Activated naive CD4-positive, alpha-beta T cell treated with anti-CD3 and anti-CD28 coated beads, Interleukin-2, amount 50 U/mL, for 72 hours (primary cell): ENCODE data around the gene CNOT8. TPM values are rescaled to one million over a fixed set of nuclear protein-coding genes. Genes with fewer than 3 reads are reported as not detected.
"Not testable (repeated sequence)": the region's sequence is repeated elsewhere in the genome, so short reads cannot be mapped to it uniquely, and the experiment has no call there.

ENCODE experiments used
- ATAC-seq, 2 donors: fragments of 150-1000 bp; cut with Tn5 transposase; 2 replicates each; pipeline ENCODE4 v1.10.0; 2021; ENCODE audit warnings: mild to moderate bottlenecking in 2 of 2, moderate library complexity in 2 of 2
- DNase-seq, 2 donors: peaks; one replicate each; pipeline ENCODE4 v3.0.0; 2021 to 2022; ENCODE audit warnings: low spot score in 2 of 2
- H3K27ac Mint-ChIP-seq, 2 donors: one replicate each; pipeline ENCODE4 v1.8.0; 2022; ENCODE audit warnings: mild to moderate bottlenecking in 2 of 2, mixed read lengths in 2 of 2
- H3K36me3 Mint-ChIP-seq, 2 donors: one replicate each; pipeline ENCODE4 v1.8.0; 2022; ENCODE audit warnings: mixed read lengths in 2 of 2
- H3K9me3 Mint-ChIP-seq, 2 donors: one replicate each; pipeline ENCODE4 v1.8.0; 2022; ENCODE audit warnings: mixed read lengths in 2 of 2
- total RNA-seq, 2 donors: library from RNA; stranded (reverse); gene quantifications; one replicate each; pipeline ENCODE4 v1.2.3, GENCODE V29; 2022

Gene CNOT8
- total RNA-seq, 2 donors from 2014 or later: 76.4 to 92.3 TPM

DNA sequence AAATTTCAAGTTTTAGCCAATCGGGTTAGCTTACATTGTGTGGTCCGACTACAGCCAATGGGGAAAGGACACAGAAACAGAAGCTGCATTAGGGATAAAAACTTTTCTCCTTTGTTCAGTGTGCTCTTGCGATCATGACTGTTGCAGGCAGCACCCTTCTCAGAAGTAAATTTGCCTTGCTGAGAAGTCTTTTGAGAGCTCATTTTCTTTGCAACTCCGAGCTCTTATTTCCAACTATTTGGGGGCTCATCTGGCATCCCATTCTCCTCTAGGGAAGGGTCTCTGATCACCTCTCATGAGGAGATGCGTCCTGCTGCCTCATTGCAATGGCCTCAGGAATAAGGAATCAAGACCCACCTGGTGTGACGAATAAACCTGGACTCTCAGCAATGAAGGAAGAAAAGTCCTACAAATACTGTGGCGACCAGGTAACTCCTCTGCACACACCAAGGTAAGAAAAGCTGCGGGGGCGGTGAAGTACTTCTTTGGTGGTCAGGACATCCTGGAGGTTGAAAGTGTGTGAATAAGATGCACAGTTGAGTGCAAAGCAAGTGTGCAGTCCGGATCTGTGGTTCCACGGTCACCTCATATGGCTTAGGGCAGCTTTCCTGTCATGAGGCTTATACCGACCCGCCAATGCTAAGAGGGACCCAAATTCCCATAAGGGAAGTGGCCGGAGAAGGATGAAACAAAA, 20.4 kb downstream of the CNOT8 start:
- Mint-ChIP-seq H3K36me3 (peaks cover 73 to 88% of the 10 kb centered on the region in 2 donors), H3K9me3 (peaks cover 20 to 36% of the 10 kb centered on the region in 2 donors), H3K27ac (peak overlapping the region in 1 of 2 donors; percentile 41)
- DNase-seq: no peak
- ATAC-seq: no peak

DNA sequence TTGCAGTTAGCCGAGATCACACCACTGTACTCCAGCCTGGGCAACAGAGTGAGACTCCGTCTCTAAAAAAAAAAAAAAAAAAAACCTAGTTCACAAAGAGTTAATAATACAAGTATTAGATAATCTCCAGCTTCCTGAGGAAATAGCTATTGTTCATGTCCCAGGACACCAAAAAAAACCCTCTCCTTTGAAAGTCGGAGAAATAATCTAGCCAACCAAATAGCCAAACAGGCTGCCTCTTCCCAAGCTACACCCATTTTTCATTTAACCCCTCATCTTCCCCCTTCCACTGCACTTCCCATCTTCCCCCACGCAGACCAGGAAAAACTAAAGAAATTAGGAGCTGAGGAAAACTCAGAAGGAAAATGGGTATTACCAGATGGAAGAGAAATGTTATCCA, 23.6 kb downstream of the CNOT8 start:
- Mint-ChIP-seq H3K36me3 (peaks cover 78 to 93% of the 10 kb centered on the region in 2 donors), H3K27ac (peak overlapping the region in 1 of 2 donors; percentile 33), H3K9me3 (peaks cover 34 to 55% of the 10 kb centered on the region in 2 donors)
- DNase-seq (no peak), ATAC-seq (no peak)

DNA sequence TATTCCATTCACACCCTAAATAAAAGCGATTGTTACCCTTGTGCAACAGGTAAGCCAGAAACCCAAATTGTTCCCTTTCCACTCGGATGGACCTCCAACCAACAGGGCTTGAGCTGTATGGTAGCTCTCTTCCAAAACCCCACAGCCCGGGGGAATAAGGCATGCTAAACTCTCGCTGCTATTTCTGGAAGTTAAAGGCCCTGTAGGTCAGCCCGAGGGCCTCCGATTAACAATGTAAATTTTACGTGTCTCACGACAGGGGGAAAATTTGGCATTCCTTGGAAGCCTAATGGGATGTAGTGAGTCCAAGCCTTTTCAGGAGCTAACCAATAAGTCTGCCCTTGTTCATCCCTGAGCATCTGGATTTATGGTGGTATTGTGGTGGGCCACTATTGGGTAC, 26.0 kb downstream of the CNOT8 start:
- H3K36me3 Mint-ChIP-seq: peaks cover 86 to 95% of the 10 kb centered on the region in 2 donors
- H3K9me3 Mint-ChIP-seq: peaks cover 28 to 51% of the 10 kb centered on the region in 2 donors
- no peak overlapping the region for H3K27ac Mint-ChIP-seq
- no peak for DNase-seq
- no peak for ATAC-seq

DNA sequence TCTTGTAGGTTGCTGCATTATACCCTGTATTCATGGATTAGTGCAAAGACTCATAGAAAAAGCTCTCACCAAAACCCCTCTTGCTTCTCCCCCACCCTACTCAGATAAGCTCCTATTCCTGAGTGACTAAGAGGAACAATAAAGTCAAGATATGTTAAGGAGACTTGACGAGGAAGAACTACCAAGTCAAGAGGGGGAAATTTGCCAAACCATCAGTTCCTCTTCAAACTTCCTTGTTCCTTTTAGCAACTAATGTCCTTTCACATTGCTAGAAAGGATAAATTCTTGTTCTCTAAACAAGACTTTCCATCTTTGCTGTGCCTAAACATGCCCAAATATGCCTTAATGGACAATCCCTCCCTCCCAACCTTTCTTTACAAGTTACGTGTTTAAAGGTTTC, 27.0 kb downstream of the CNOT8 start:
- H3K27ac Mint-ChIP-seq: no peak overlapping the region
- no peak for DNase-seq
- peaks cover 20 to 44% of the 10 kb centered on the region in 2 donors for H3K9me3 Mint-ChIP-seq
- H3K36me3 Mint-ChIP-seq: peaks cover 85 to 92% of the 10 kb centered on the region in 2 donors
- ATAC-seq: no peak

DNA sequence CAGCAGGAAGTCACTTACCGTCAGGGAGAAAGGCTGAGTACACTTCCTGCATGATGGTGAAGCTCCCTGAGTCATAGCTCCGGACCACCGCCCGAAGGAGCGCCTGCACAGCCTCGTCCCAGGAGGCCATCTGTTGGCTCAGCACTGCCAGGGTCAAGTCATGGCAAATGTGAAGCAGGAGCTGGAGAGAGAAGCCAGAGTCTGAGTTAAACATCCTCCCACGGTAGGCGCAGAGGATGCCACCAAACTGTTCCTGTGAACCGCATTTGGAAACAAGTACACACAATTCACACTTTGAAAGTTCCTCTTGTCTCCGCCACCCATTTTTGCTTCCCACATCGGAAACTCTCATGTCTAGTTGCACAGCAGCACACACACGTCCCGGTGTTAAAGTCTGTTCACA, 33.9 kb downstream of the CNOT8 start:
- no peak for DNase-seq
- H3K36me3 Mint-ChIP-seq: peaks cover 38 to 48% of the 10 kb centered on the region in 2 donors
- no peaks in the 10 kb centered on the region for H3K9me3 Mint-ChIP-seq
- no peak for ATAC-seq
- H3K27ac Mint-ChIP-seq: no peak overlapping the region

DNA sequence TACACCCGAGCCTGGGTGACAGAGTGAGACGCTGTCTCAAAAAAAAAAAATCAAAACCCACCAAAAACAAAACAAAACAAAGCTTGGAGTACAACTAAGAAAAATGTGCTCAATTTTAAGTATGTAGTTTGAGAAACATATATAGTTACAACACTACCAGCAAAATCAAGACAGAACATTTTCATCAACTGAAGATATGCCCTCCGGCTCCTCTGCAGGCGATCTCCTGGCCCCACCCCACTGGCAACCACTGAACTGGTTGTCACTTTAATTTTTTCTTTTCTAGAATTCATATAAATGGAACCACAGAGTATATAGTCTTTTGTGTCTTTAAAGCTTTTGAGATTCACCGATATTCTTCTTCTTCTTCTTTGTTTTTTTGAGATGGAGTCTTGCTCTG, 35.0 kb downstream of the CNOT8 start:
- H3K9me3 Mint-ChIP-seq: no peaks in the 10 kb centered on the region
- H3K36me3 Mint-ChIP-seq: peaks cover 30 to 38% of the 10 kb centered on the region in 2 donors
- DNase-seq (no peak), ATAC-seq (no peak)
- no peak overlapping the region for H3K27ac Mint-ChIP-seq

DNA sequence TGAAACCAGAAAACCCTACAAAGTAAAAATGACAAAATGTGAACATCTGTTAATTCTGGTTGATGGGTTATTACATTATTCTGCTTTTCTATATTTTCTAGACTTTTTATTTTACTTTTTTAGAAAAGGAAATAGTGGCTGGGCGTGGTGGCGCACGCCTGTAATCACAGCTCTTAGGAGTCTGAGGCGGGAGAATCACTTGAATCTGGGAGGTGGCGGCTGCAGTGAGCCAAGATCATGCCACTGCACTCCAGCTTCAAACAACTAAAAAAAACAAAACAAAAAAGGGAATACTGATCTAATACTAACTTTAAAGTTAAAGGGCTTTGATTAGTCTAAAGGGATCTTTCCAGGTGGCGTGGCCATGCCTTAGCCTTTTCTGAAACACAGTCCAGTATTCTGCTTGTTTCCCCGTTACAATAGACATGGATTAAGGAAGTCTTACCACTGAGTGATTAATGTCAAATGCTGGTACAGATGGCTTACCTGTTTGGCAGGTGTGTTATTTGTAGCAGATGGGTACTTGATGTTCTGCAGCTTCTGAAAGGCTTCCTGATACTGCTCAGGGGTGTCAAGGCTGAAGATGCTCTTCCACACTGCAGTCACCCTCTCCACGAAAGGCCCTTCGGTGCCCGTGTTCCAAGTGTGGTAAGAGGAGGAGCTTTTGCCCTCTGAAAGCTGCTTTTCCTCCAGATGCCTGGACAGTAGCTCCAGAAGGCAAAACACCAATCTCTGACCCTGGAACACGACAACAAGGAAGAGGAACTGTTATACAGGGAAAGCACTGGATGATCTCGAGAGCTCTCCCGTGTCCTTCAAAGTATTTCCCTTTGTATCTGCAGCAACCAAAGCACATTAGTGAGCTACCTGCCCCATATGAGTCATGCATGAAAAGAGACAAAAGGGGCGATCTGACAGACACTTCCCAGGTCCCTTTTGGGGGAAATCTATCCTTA, 37.5 kb downstream of the CNOT8 start:
- Mint-ChIP-seq H3K36me3 (peaks cover 19 to 29% of the 10 kb centered on the region in 2 donors), H3K27ac (peak overlapping the region in 1 of 2 donors; percentile 62), H3K9me3 (no peaks in the 10 kb centered on the region)
- DNase-seq: no peak
- ATAC-seq: no peak

DNA sequence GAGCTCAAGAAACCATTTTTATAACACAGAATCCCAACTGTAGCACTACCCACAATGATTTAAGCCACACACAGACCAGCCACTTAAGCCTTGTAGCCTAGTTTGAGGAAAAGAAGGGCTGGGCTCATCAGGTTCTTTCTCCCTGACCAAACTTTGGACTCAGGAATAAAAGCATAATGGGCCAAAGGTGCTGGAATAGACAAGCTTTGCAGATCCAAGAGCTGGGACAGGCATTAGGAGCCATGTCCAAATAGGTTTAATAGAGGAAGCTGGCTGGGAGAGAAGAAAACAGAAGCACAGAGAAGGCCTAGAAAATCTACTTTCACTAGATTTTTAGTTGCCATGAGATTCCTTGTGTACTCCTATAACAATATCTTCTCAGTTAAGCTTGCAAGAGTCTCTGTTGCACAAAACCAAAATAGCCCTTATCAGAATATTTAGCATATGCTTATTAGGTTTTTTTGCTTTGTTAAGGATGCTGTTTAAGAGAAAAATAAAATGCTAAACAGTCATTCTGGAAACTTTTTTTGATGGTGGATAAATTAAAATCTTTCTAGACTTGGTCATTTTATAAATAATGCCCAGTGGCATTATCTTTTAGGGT, 38.2 kb downstream of the CNOT8 start:
- peak overlapping the region in 1 of 2 donors; percentile 9 for H3K27ac Mint-ChIP-seq
- no peaks in the 10 kb centered on the region for H3K9me3 Mint-ChIP-seq
- H3K36me3 Mint-ChIP-seq: peaks cover 13 to 21% of the 10 kb centered on the region in 2 donors
- ATAC-seq (no peak), DNase-seq (no peak)

DNA sequence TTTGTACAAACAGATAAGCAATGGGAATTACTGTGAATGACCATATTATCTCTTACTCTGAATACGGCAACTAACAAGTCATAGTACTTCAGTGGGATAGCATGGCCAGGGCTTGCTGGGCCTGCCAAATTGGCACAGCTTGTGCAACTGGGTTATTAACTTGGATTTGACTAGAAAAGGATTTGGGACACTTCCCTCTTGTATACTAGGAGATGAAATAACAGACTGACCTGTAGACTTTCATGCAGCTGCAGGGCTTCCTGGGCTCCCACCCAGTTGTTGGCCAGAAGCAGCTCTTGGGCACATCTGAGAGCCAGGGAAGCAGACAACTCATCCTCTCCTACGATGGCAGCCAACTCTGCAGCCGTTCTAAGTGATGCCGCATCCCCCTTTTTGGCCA, 39.8 kb downstream of the CNOT8 start:
- Mint-ChIP-seq H3K9me3 (no peaks in the 10 kb centered on the region), H3K27ac (peak overlapping the region in 1 of 2 donors; percentile 60), H3K36me3 (peaks cover 7 to 24% of the 10 kb centered on the region in 2 donors)
- DNase-seq: no peak
- no peak for ATAC-seq

DNA sequence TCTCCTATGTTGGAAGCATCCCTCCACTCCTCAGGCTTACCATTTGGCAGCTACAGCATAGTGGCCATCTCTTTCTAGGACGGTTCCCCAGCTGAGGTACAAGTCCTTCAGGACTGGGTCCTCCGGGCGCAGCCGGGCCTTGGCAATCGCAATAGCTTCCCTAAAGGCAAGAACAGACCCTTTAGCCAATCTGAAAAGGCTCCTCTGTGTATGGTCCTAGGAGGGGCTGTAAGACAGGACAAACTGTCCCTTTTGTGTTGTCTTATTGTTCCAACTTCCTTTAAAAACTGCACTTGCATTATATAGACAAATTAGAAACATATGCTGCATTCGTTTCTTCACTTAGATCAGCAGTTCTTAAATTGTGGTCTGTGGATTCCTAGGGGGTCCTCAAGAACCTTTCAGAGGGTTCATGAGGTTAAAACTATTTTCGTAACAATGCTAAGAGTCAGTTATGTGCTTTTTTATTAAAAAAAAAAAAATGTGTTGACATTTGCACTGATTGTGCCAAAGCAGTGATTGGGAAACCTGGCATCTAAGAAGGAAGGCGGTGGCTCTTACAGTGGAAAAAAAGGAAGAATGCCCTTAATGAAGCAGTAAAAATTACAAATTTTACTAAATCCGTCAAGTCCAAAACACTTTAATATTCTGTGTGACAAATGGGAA, 40.9 kb downstream of the CNOT8 start:
- Mint-ChIP-seq H3K36me3 (peaks cover 12 to 17% of the 10 kb centered on the region in 2 donors), H3K27ac (no peak overlapping the region), H3K9me3 (no peaks in the 10 kb centered on the region)
- DNase-seq (no peak), ATAC-seq (no peak)

DNA sequence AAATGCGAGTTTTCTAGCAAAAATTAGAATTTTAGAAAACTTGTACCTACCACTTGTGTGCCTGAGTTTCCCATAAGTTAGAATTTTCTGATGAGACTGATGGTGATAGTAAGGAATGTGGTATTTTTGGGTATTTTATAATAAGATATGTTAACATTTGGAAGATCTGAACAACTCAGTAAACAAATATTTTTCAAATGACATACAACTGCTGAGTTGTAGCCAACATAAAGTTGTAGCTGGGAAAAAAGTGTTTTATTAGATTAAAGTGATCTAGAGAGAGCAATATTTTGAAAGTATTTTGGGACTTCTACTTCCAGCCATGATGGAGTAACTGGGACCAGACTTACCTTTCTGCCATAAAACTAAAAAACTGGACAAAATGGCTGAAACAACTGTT, 41.6 kb downstream of the CNOT8 start:
- no peaks in the 10 kb centered on the region for H3K9me3 Mint-ChIP-seq
- peaks cover 17% of the 10 kb centered on the region in 2 donors for H3K36me3 Mint-ChIP-seq
- DNase-seq (no peak), ATAC-seq (no peak)
- no peak overlapping the region for H3K27ac Mint-ChIP-seq

DNA sequence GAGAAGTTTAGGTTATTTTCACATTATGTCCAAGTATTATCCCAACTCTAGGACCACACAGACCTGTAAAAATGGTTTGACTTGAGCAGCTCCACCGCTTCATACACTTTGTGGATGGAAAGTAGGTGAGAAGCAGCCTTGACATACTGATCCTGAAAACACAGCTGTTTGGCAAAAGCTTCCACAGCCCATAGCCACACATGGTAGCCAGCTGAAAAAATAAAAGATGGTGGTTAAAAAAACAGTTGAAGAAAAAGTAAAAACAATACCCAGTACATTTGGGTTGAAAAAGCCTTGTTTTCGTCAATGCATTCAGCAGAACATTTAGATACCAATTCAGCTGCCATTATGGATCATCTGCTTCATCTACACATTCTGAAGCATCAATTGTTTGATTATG, 42.8 kb downstream of the CNOT8 start:
- Mint-ChIP-seq H3K27ac (no peak overlapping the region), H3K36me3 (peaks cover 17% of the 10 kb centered on the region in 2 donors), H3K9me3 (no peaks in the 10 kb centered on the region)
- DNase-seq (no peak), ATAC-seq (no peak)

DNA sequence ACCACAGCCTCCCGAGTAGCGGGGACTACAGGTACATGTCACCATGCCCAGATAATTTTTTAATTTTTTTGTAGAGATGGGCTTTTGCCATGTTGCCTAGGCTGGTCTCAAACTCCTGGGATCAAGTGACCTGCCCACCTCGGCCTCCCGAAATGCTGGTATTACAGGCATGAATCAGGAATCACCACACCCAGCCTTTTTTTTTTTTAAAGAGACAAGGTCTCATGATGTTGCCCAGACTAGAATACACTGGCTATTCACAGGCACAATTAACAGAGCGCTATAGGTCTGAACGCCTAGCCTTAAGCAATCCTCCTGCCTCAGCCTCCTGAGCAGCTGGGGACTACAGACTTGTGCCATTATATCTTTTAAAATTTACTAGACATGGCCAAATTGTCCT, 43.5 kb downstream of the CNOT8 start:
- Mint-ChIP-seq H3K9me3 (no peaks in the 10 kb centered on the region), H3K27ac (no peak overlapping the region), H3K36me3 (peaks cover 17% of the 10 kb centered on the region in 2 donors)
- DNase-seq (no peak), ATAC-seq (no peak)

DNA sequence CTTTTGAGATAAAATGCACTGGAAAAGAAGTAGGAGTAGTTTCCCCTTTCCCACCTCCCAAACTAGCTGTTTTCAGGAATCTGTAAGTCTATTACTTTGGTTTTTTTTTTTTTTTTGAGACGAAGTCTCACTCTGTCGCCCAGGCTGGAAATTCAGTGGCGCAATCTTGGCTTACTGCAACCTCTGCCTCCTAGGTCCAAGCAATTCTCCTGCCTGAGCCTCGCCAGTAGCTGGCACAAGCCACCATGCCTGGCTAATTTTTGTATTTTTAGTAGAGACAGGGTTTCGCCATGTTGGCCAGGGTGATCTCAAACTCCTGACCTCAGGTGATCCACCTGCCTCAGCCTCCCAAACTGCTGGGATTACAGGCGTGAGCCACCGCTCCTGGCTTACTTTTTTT, 47.2 kb downstream of the CNOT8 start:
- not testable (repeated sequence) for ATAC-seq, H3K9me3 Mint-ChIP-seq, DNase-seq, H3K27ac Mint-ChIP-seq
- H3K36me3 Mint-ChIP-seq: peaks cover 10 to 12% of the 10 kb centered on the region in 2 donors

DNA sequence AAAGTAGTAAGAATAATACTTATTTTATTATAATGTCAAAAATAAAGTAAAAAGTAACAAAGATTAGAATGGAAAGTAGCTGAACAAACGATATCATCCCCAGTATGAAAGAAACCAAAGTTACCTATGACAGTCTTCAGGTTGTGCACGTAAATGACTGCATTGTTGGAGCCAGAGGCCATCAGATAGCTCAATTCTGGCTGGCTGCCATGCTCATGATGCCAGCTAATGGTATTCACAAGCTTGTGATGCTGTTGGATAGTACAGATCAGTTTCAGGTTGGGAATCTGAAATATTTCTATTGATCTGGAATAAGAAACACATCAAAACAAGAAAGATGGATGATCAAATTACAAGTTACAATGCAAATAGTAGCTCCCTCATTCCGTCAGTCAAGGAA, 58.4 kb downstream of the CNOT8 start:
- Mint-ChIP-seq H3K9me3 (no peaks in the 10 kb centered on the region), H3K36me3 (peaks cover 9% of the 10 kb centered on the region in 2 donors), H3K27ac (no peak overlapping the region)
- ATAC-seq (no peak), DNase-seq (no peak)

DNA sequence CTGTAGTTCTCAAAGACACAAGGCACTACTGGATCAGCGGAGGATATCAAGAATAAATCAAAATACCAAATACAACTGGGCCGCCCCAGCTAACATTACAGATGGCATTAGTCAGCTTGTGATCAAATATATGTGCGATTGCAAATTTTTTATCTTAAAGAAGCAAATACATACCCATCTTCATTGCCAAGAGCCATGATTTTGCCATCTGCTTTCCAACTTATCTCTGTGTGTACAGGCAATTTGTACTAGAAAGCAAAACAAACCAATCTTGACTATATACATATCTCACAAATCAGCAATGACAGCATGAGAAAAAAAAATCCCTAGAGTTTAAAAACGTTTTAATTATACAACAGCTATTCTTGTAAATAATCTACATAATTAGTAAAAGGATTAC, 59.3 kb downstream of the CNOT8 start:
- H3K9me3 Mint-ChIP-seq: no peaks in the 10 kb centered on the region
- H3K27ac Mint-ChIP-seq: no peak overlapping the region
- peaks cover 6 to 9% of the 10 kb centered on the region in 2 donors for H3K36me3 Mint-ChIP-seq
- no peak for ATAC-seq
- no peak for DNase-seq
